Measurements from ENCODE around the gene KLK14.

The KLK14 gene

DNA sequence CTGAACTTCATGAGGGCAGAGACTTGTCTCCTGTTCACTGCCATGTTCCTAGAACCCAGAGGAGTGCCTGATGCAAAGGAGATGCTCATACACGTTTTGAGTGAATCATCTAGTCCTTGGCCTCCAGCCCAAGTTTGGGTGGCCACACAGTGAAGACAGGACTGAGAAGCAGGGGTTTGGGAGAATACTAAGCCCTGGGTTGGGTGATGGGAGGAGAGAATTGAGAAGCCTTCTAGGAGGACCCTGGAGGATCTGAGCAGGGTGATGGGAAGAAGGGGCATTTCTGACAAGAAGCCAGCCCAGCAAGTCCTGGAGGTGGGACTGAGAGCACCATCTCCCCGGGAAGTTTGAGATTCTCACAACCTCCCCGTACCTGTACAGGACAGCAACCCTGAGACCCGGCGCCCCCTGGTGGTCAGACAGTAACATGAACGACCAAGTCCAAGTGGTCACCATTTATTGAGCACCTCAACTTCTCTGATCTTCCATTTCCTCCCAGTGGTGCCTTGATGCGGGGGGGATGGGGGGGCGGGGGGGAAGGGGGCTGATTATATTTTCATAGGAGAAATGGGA is 14.6 kb upstream of the KLK14 start:
- CTCF ChIA-PET, result interaction anchor here (0.6 to 7.0 kb wide), 24 partner anchors 11 to 559 kb away, joined by 3 to 177 read pairs (median 4); partner anchors contain the start of genes CTU1 and KLK10
- TF ChIP-seq ZNF302 (tag by site-specific recombination; IDR thresholded peaks at IDR 0.05; ENCODE audit: low read depth) (no peak), ZNF555 (tag by site-specific recombination; conservative IDR thresholded peaks at IDR 0.05) (no peak), ZNF24 (tag by site-specific recombination; IDR thresholded peaks at IDR 0.05) (no peak), ZNF175 (tag by site-specific recombination; IDR thresholded peaks at IDR 0.05) (no peak), GLIS1 (tag by site-specific recombination; IDR thresholded peaks at IDR 0.05) (0 out of 2 replicates have a peak, but pooled peaks have one; percentile 5), ZNF654 (tag by site-specific recombination; IDR thresholded peaks at IDR 0.05; ENCODE audit: low read depth) (peak; percentile 15; the same call in 1 of the 2 replicates)
- TF ChIP-seq, protein P1, sequence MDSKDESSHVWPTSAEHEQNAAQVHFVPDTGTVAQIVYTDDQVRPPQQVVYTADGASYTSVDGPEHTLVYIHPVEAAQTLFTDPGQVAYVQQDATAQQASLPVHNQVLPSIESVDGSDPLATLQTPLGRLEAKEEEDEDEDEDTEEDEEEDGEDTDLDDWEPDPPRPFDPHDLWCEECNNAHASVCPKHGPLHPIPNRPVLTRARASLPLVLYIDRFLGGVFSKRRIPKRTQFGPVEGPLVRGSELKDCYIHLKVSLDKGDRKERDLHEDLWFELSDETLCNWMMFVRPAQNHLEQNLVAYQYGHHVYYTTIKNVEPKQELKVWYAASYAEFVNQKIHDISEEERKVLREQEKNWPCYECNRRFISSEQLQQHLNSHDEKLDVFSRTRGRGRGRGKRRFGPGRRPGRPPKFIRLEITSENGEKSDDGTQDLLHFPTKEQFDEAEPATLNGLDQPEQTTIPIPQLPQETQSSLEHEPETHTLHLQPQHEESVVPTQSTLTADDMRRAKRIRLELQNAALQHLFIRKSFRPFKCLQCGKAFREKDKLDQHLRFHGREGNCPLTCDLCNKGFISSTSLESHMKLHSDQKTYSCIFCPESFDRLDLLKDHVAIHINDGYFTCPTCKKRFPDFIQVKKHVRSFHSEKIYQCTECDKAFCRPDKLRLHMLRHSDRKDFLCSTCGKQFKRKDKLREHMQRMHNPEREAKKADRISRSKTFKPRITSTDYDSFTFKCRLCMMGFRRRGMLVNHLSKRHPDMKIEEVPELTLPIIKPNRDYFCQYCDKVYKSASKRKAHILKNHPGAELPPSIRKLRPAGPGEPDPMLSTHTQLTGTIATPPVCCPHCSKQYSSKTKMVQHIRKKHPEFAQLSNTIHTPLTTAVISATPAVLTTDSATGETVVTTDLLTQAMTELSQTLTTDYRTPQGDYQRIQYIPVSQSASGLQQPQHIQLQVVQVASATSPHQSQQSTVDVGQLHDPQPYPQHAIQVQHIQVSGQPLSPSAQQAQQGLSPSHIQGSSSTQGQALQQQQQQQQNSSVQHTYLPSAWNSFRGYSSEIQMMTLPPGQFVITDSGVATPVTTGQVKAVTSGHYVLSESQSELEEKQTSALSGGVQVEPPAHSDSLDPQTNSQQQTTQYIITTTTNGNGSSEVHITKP (tag by site-specific recombination; IDR thresholded peaks at IDR 0.05), result peak; percentile 80
- TF ChIP-seq, protein P2, sequence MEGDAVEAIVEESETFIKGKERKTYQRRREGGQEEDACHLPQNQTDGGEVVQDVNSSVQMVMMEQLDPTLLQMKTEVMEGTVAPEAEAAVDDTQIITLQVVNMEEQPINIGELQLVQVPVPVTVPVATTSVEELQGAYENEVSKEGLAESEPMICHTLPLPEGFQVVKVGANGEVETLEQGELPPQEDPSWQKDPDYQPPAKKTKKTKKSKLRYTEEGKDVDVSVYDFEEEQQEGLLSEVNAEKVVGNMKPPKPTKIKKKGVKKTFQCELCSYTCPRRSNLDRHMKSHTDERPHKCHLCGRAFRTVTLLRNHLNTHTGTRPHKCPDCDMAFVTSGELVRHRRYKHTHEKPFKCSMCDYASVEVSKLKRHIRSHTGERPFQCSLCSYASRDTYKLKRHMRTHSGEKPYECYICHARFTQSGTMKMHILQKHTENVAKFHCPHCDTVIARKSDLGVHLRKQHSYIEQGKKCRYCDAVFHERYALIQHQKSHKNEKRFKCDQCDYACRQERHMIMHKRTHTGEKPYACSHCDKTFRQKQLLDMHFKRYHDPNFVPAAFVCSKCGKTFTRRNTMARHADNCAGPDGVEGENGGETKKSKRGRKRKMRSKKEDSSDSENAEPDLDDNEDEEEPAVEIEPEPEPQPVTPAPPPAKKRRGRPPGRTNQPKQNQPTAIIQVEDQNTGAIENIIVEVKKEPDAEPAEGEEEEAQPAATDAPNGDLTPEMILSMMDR (tag by site-specific recombination; IDR thresholded peaks at IDR 0.05), result peak; percentile 53
- peaks cover 7 to 28% of the 10 kb centered on the region in 2 experiments; a peak in 2 of 3 replicates for H3K36me3 ChIP-seq (ENCODE audit: control insufficient read depth in 2 of 2, insufficient read depth in 1 of 2, low read length in 2 of 2)
- H3K27ac ChIP-seq (ENCODE audit: extremely low read depth, low read depth, low read length), result no peak overlapping the region
- H3K9me3 ChIP-seq (ENCODE audit: control insufficient read depth, insufficient read depth, low read depth, low read length), result no peaks in the 10 kb centered on the region
- H3K4me1 ChIP-seq (ENCODE audit: control insufficient read depth, insufficient read depth, low read length), result peaks cover 13% of the 10 kb centered on the region
- POLR2A ChIA-PET, result interaction anchor here (0.8 kb wide), 1 partner anchor 292 kb away, joined by 3 read pairs; no protein-coding TSS in a partner anchor
- H3K4me3 ChIP-seq (ENCODE audit: low read depth, low read length), result no peak overlapping the region

DNA sequence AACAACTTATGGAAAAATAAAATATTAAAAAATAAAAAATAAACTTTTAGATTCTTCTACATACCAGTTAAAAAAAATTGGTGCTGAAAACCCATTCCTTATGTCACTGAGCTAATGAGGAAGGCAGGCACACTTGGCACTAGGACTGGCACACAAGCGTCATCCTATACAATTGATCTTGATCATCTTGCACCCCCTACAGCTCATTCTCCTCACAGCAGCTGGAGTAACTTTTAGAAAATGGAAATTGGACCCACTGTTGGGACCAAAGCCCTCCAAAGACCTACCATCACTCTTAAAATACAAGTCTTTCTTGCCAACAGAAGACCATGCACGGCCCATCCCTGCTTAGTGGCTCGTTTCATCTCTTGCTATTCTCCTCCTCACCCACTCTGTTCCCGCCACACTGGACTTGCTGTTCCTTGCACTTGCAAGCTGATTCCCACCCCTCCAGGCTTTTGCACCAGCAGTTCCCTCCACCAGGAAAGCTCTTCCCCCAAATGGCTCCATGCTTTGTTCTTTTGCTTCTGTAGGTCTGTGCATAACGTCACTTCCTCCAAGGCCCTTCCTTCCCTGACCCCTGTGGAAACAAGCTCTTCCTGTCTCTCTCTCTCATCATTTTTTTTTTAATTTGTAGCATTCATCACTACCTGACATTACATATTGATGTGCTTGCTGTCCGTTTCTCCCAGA is 13.9 kb upstream of the KLK14 start:
- Histone ChIP-seq H3K4me1 (ENCODE audit: control insufficient read depth, insufficient read depth, low read length) (peaks cover 17% of the 10 kb centered on the region), H3K27ac (ENCODE audit: extremely low read depth, low read depth, low read length) (no peak overlapping the region), H3K36me3 (ENCODE audit: control insufficient read depth in 2 of 2, insufficient read depth in 1 of 2, low read length in 2 of 2) (peaks cover under 1 to 26% of the 10 kb centered on the region in 2 experiments; a peak in 2 of 3 replicates), H3K4me3 (ENCODE audit: low read depth, low read length) (no peak overlapping the region), H3K9me3 (ENCODE audit: control insufficient read depth, insufficient read depth, low read depth, low read length) (no peaks in the 10 kb centered on the region)
- ChIA-PET POLR2A (interaction anchor here (0.8 kb wide), 1 partner anchor 292 kb away, joined by 3 read pairs; no protein-coding TSS in a partner anchor), CTCF (interaction anchor here (0.5 to 7.0 kb wide), 39 partner anchors 11 to 1763 kb away, joined by 3 to 177 read pairs (median 4); partner anchors contain the start of genes CTU1 and KLK10)
- TF ChIP-seq, protein P2 (tag by site-specific recombination; IDR thresholded peaks at IDR 0.05), result peak; percentile 39; the same call in 1 of the 2 replicates
- TF ChIP-seq, protein P3, sequence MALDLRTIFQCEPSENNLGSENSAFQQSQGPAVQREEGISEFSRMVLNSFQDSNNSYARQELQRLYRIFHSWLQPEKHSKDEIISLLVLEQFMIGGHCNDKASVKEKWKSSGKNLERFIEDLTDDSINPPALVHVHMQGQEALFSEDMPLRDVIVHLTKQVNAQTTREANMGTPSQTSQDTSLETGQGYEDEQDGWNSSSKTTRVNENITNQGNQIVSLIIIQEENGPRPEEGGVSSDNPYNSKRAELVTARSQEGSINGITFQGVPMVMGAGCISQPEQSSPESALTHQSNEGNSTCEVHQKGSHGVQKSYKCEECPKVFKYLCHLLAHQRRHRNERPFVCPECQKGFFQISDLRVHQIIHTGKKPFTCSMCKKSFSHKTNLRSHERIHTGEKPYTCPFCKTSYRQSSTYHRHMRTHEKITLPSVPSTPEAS (tag by site-specific recombination; IDR thresholded peaks at IDR 0.05), result no peak
- 0 out of 2 replicates have a peak, but pooled peaks have one; percentile 2 for TF ChIP-seq ZNF654 (tag by site-specific recombination; IDR thresholded peaks at IDR 0.05; ENCODE audit: low read depth)
- peak; percentile 46 for TF ChIP-seq ZNF341 (tag by site-specific recombination; IDR thresholded peaks at IDR 0.05; ENCODE audit: low read depth)
- TF ChIP-seq, protein P4, sequence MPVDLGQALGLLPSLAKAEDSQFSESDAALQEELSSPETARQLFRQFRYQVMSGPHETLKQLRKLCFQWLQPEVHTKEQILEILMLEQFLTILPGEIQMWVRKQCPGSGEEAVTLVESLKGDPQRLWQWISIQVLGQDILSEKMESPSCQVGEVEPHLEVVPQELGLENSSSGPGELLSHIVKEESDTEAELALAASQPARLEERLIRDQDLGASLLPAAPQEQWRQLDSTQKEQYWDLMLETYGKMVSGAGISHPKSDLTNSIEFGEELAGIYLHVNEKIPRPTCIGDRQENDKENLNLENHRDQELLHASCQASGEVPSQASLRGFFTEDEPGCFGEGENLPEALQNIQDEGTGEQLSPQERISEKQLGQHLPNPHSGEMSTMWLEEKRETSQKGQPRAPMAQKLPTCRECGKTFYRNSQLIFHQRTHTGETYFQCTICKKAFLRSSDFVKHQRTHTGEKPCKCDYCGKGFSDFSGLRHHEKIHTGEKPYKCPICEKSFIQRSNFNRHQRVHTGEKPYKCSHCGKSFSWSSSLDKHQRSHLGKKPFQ (tag by site-specific recombination; IDR thresholded peaks at IDR 0.05), result no peak

All from HEK293 (cell line).